B cell (primary cell): ENCODE data around the gene SSTR1. TPM values are rescaled to one million over a fixed set of nuclear protein-coding genes. Genes with fewer than 3 reads are reported as not detected.

Source experiments
- ATAC-seq: fragments of 200-7000 bp; cut with Tn5 transposase; one replicate; pipeline ENCODE4 v1.10.0; 2021; ENCODE audit warnings: low read depth, mild to moderate bottlenecking, moderate number of reproducible peaks, moderate library complexity
- CTCF ChIA-PET: fragments of 350-600 bp; sonication (Branson Sonifier 250); formaldehyde crosslinking; loops from one replicate; lab custom pipeline; 2021; ENCODE audit warnings: antibody characterized with exemption, inconsistent platforms; lab: Charles Lee
- POLR2A ChIA-PET: fragments of 350-600 bp; sonication (Branson Sonifier 250); formaldehyde crosslinking; loops from one replicate; lab custom pipeline; 2021; ENCODE audit warnings: antibody characterized with exemption; lab: Charles Lee
- DNase-seq: peaks from one replicate; pipeline ENCODE4 v3.0.0; 2013
- H2AFZ ChIP-seq: 2 replicates; pipeline ENCODE4 v1.6.1; 2012; ENCODE audit warnings: mild to moderate bottlenecking, low read depth, low read length; ENCODE audit not compliant: insufficient read depth, poor library complexity, severe bottlenecking
- H3K27ac ChIP-seq, 2 donors: 1 replicate in 1 of 2; 2 replicates in 1 of 2; pipeline ENCODE4 v1.5.1; 2012 to 2013; ENCODE audit warnings: low read length in 2 of 2, mild to moderate bottlenecking in 2 of 2, moderate library complexity in 1 of 2
- H3K27me3 ChIP-seq, 4 experiments: fragments of 200-600 bp in 1 of 4; sonication (generic) in 1 of 4; replicated peaks in 1 of 4; 1 replicate in 2 of 4; 2 replicates in 2 of 4; pipeline versions ENCODE4 v1.6.1 to v1.7.0; 2013 to 2016; ENCODE audit warnings: low read length in 3 of 4, mild to moderate bottlenecking in 2 of 4, mixed read lengths in 1 of 4, moderate library complexity in 1 of 4; ENCODE audit not compliant: insufficient read depth in 4 of 4, control insufficient read depth in 3 of 4; ENCODE audit errors: control extremely low read depth in 1 of 4
- H3K36me3 ChIP-seq, 2 experiments: replicated peaks in 1 of 2; 1 replicate in 1 of 2; 2 replicates in 1 of 2; pipeline versions ENCODE4 v1.6.1 to v1.7.1; 2013; ENCODE audit warnings: low read length in 1 of 2; ENCODE audit not compliant: insufficient read depth in 2 of 2, control insufficient read depth in 1 of 2; ENCODE audit errors: control extremely low read depth in 1 of 2, extremely low read depth in 1 of 2
- H3K4me1 ChIP-seq, 2 donors: fragments of 200-600 bp in 1 of 2; sonication (generic) in 1 of 2; 1 replicate in 1 of 2; 2 replicates in 1 of 2; pipeline versions ENCODE4 v1.5.1 to v1.6.1; 2013 to 2017; ENCODE audit warnings: low read length in 2 of 2; ENCODE audit not compliant: control insufficient read depth in 2 of 2, insufficient read depth in 2 of 2
- H3K4me2 ChIP-seq: replicated peaks from 2 replicates; pipeline ENCODE3; 2012; ENCODE audit warnings: mild to moderate bottlenecking, low read depth, low read length; ENCODE audit not compliant: poor library complexity, severe bottlenecking
- H3K4me3 ChIP-seq, 5 experiments: fragments of 200-600 bp in 1 of 5; sonication (generic) in 1 of 5; 1 replicate in 3 of 5; 2 replicates in 2 of 5; pipeline versions ENCODE4 v1.5.1 to v1.7.0; 2011 to 2016; ENCODE audit warnings: low read length in 4 of 5, mild to moderate bottlenecking in 4 of 5, low read depth in 2 of 5, control low read depth in 1 of 5, moderate library complexity in 1 of 5; ENCODE audit not compliant: insufficient read depth in 1 of 5; ENCODE audit errors: control extremely low read depth in 1 of 5, extremely low read depth in 1 of 5
- H3K79me2 ChIP-seq: fragments of 200-600 bp; sonication (generic); one replicate; pipeline ENCODE4 v1.6.0; 2016; ENCODE audit warnings: low read length; ENCODE audit not compliant: control insufficient read depth, insufficient read depth
- H3K9ac ChIP-seq: fragments of 200-600 bp; sonication (generic); 2 replicates; pipeline ENCODE4 v1.6.1; 2017; ENCODE audit warnings: mild to moderate bottlenecking, low read length, moderate library complexity
- H3K9me3 ChIP-seq, 3 donors: one replicate each; pipeline versions ENCODE4 v1.6.1 to v1.7.1; 2013; ENCODE audit warnings: low read length in 2 of 3; ENCODE audit not compliant: control insufficient read depth in 2 of 3, insufficient read depth in 1 of 3; ENCODE audit errors: control extremely low read depth in 1 of 3
- H4K20me1 ChIP-seq: 2 replicates; pipeline ENCODE4 v1.6.0; 2012; ENCODE audit warnings: mild to moderate bottlenecking, low read length; ENCODE audit not compliant: insufficient read depth, control insufficient read depth, poor library complexity, severe bottlenecking
- H3K27ac Mint-ChIP-seq: one replicate; pipeline ENCODE4 v1.8.0; 2021; ENCODE audit warnings: mixed read lengths
- H3K27me3 Mint-ChIP-seq: one replicate; pipeline ENCODE4 v1.8.0; 2021; ENCODE audit warnings: mixed read lengths
- H3K4me1 Mint-ChIP-seq: one replicate; pipeline ENCODE4 v1.8.0; 2021; ENCODE audit warnings: mixed read lengths
- H3K4me3 Mint-ChIP-seq: one replicate; pipeline ENCODE4 v1.8.0; 2021; ENCODE audit warnings: mixed read lengths
- H3K9me3 Mint-ChIP-seq: one replicate; pipeline ENCODE4 v1.8.0; 2022; ENCODE audit warnings: mixed read lengths; ENCODE audit not compliant: insufficient read depth
- CTCF ChIP-seq: fragments of 200-600 bp; IDR thresholded peaks from one replicate; pipeline ENCODE4 v1.8.0; 2022; ENCODE audit warnings: antibody characterized with exemption, mild to moderate bottlenecking
- EZH2 ChIP-seq: IDR thresholded peaks from 2 replicates; pipeline ENCODE4 v1.6.1; 2012; ENCODE audit warnings: borderline replicate concordance, low read depth, mild to moderate bottlenecking, moderate library complexity, low read length; ENCODE audit not compliant: insufficient read depth, poor library complexity, severe bottlenecking
- WGBS: methylation state at CpG from one replicate; pipeline ENCODE4 v1.1.5; 2013; ENCODE audit warnings: missing lambda C conversion rate; ENCODE audit not compliant: insufficient coverage; 5-methylcytosine and 5-hydroxymethylcytosine counted together
- intact Hi-C: fragments of 100-400 bp; cut with micrococcal nuclease; formaldehyde crosslinking; loops from one replicate; pipeline ENCODE4 v1.10.0; 2022
- polyA plus RNA-seq: library from polyadenylated mRNA; depleted of rRNA; stranded (reverse); fragments of >200 nt; gene quantifications from 2 replicates; pipeline ENCODE4 v1.2.3, GENCODE V29; 2012
- total RNA-seq, 2 donors: library from RNA; stranded (reverse); fragments of 120-200 nt in 1 of 2; gene quantifications; 1 replicate in 1 of 2; 2 replicates in 1 of 2; pipeline versions ENCODE4 v1.2.3 to v1.2.4, GENCODE V29; 2013 to 2022

The SSTR1 gene
- total and polyA plus RNA-seq, 2 donors (not counting 1 experiment from before 2014, with no cell fraction given), result not detected

GRCh38 chr14:38204719-38205115 lies 3.0 kb upstream of the SSTR1 start:
- TF ChIP-seq CTCF (no peak), EZH2 (no peak)
- Mint-ChIP-seq H3K27me3 (peaks cover 23% of the 10 kb centered on the region), H3K4me1 (no peaks in the 10 kb centered on the region), H3K4me3 (no peak overlapping the region), H3K27ac (no peak overlapping the region), H3K9me3 (peaks cover 4% of the 10 kb centered on the region)
- Histone ChIP-seq H3K79me2 (no peaks in the 10 kb centered on the region), H3K9me3 (peaks cover 0 to 11% (median 3%) of the 10 kb centered on the region in 3 donors), H3K36me3 (no peaks in the 10 kb centered on the region), H4K20me1 (no peaks in the 10 kb centered on the region), H3K4me3 (no peak overlapping the region), H3K27me3 (peaks cover 0 to 13% (median under 1%) of the 10 kb centered on the region in 4 experiments), H2AFZ (no peak overlapping the region), H3K4me1 (no peaks in the 10 kb centered on the region), H3K9ac (no peak overlapping the region), H3K4me2 (no peak overlapping the region), H3K27ac (no peak overlapping the region)
- intact Hi-C loops, result no loop called here
- ChIA-PET POLR2A (no interaction called here), CTCF (no interaction called here)
- ATAC-seq (no peak), DNase-seq (no peak)

GRCh38 chr14:38205119-38205813 lies 2.4 kb upstream of the SSTR1 start:
- TF ChIP-seq CTCF, result no peak
- no peak for TF ChIP-seq EZH2
- ChIA-PET CTCF (no interaction called here), POLR2A (no interaction called here)
- Histone ChIP-seq H3K4me3 (no peak overlapping the region), H3K36me3 (no peaks in the 10 kb centered on the region), H3K79me2 (no peaks in the 10 kb centered on the region), H3K4me2 (no peak overlapping the region), H3K27ac (no peak overlapping the region), H3K9ac (no peak overlapping the region), H3K9me3 (peaks cover 0 to 16% (median 3%) of the 10 kb centered on the region in 3 donors), H2AFZ (no peak overlapping the region), H3K27me3 (peaks cover 0 to 18% (median 2%) of the 10 kb centered on the region in 4 experiments), H4K20me1 (no peaks in the 10 kb centered on the region), H3K4me1 (no peaks in the 10 kb centered on the region)
- ATAC-seq, result no peak
- DNase-seq, result no peak
- no peak overlapping the region for H3K27ac Mint-ChIP-seq
- H3K4me1 Mint-ChIP-seq, result no peaks in the 10 kb centered on the region
- peaks cover 28% of the 10 kb centered on the region for H3K27me3 Mint-ChIP-seq
- peaks cover 4% of the 10 kb centered on the region for H3K9me3 Mint-ChIP-seq
- intact Hi-C loops, result no loop called here
- no peak overlapping the region for H3K4me3 Mint-ChIP-seq
- whole genome bisulfite sequencing, result no CpG with 5 or more reads among the region's 5 CpGs
